GM12878 (cell line): ENCODE results near the gene CRTC2. TPM values are rescaled to one million over a fixed set of nuclear protein-coding genes. Genes with fewer than 3 reads are reported as not detected.

ENCODE experiments used
- ATAC-seq: fragments of 200-7000 bp; cut with Tn5 transposase; 3 replicates; pipeline ENCODE4 v1.9.1; 2020; ENCODE audit warnings: mild to moderate bottlenecking, moderate library complexity
- BruUV-seq: library from RNA; stranded (reverse); fragments of 400-500 nt; replicated peaks from 2 replicates; lab custom pipeline; 2021; lab: Mats Ljungman, UMichigan
- CTCF ChIA-PET: fragments of 300-600 bp; sonication (Branson Sonifier 250); formaldehyde crosslinking; extraction: SDS; loops from one replicate; lab custom pipeline; 2021; ENCODE audit warnings: inconsistent platforms; lab: Yijun Ruan, JAX
- POLR2A ChIA-PET: fragments of 350-600 bp; formaldehyde crosslinking; extraction: SDS; loops from one replicate; lab custom pipeline; 2021; ENCODE audit warnings: inconsistent platforms; lab: Charles Lee
- RAD21 ChIA-PET: fragments of 300-600 bp; sonication (Branson Sonifier 250); formaldehyde crosslinking; loops from one replicate; lab custom pipeline; 2023; ENCODE audit warnings: antibody characterized with exemption; ENCODE audit not compliant: unreplicated experiment; lab: Charles Lee
- SMC1A ChIA-PET: fragments of 300-600 bp; sonication (Branson Sonifier 250); formaldehyde crosslinking; loops from one replicate; lab custom pipeline; 2023; ENCODE audit not compliant: unreplicated experiment, uncharacterized antibody; lab: Charles Lee
- DNase-seq: peaks from one replicate; pipeline ENCODE4 v3.0.0-alpha.2; 2011; ENCODE audit warnings: low read depth, low spot score
- FAIRE-seq: peaks from 3 replicates; lab custom pipeline; 2011; peaks lifted over from hg19 to GRCh38; lab: Jason Lieb, UNC
- H2AFZ ChIP-seq: 2 replicates; pipeline ENCODE4 v1.6.0; 2011; ENCODE audit warnings: low read depth, low read length, control low read depth; ENCODE audit not compliant: control insufficient read depth
- H3K27ac ChIP-seq: 2 replicates; pipeline ENCODE4 v1.5.1; 2011; ENCODE audit warnings: control low read depth; ENCODE audit not compliant: control insufficient read depth, insufficient read depth
- H3K27me3 ChIP-seq, 2 experiments: replicated peaks in 1 of 2; 2 replicates each; pipeline versions ENCODE4 v1.6.0 to v1.6.1; 2011; ENCODE audit warnings: low read length in 1 of 2; ENCODE audit not compliant: control insufficient read depth in 2 of 2, insufficient read depth in 2 of 2
- H3K36me3 ChIP-seq, 2 experiments: 2 replicates each; pipeline ENCODE4 v1.5.1; 2011; ENCODE audit warnings: low read length in 1 of 2; ENCODE audit not compliant: control insufficient read depth in 2 of 2, insufficient read depth in 2 of 2
- H3K4me1 ChIP-seq: 2 replicates; pipeline ENCODE4 v1.6.1; 2011; ENCODE audit warnings: mild to moderate bottlenecking, low read length, moderate library complexity, mixed read lengths; ENCODE audit not compliant: control insufficient read depth, insufficient read depth
- H3K4me2 ChIP-seq: 2 replicates; pipeline ENCODE4 v1.6.0; 2011; ENCODE audit warnings: control low read depth; ENCODE audit not compliant: control insufficient read depth, insufficient read depth
- H3K4me3 ChIP-seq: fragments of 200-600 bp; sonication (generic); 2 replicates; pipeline ENCODE4 v1.5.1; 2016
- H3K79me2 ChIP-seq: 2 replicates; pipeline ENCODE4 v1.6.0; 2011; ENCODE audit warnings: low read length; ENCODE audit not compliant: control insufficient read depth, insufficient read depth
- H3K9ac ChIP-seq: 2 replicates; pipeline ENCODE4 v1.8.0; 2011; ENCODE audit warnings: low read length, control low read depth, mixed read lengths; ENCODE audit not compliant: control insufficient read depth, insufficient read depth
- H3K9me3 ChIP-seq: replicated peaks from 3 replicates; pipeline ENCODE4 v1.5.1; 2011; ENCODE audit warnings: mild to moderate bottlenecking, low read length; ENCODE audit not compliant: control insufficient read depth, insufficient read depth
- H4K20me1 ChIP-seq: 2 replicates; pipeline ENCODE4 v1.6.0; 2011; ENCODE audit not compliant: control insufficient read depth, insufficient read depth
- CBX5 ChIP-seq: sonication (generic); IDR thresholded peaks from 2 replicates; pipeline ENCODE4 v1.6.1; 2016; ENCODE audit warnings: low read depth, moderate library complexity, mild to moderate bottlenecking, inconsistent platforms
- TCF12 ChIP-seq: IDR thresholded peaks from 2 replicates; pipeline ENCODE4 v1.6.1; 2011; ENCODE audit warnings: low read depth, mild to moderate bottlenecking, low read length
- ZBTB33 ChIP-seq: fragments of 450-650 bp; IDR thresholded peaks from 2 replicates; pipeline ENCODE4 v1.6.1; 2017; ENCODE audit warnings: mild to moderate bottlenecking
- ZBTB4 ChIP-seq: fragments of 450-650 bp; formaldehyde crosslinking; IDR thresholded peaks from 2 replicates; pipeline ENCODE4 v1.4.0; 2022; ENCODE audit warnings: mild to moderate bottlenecking, moderate library complexity
- WGBS: methylation state at CpG from one replicate; pipeline ENCODE4 v1.1.6; 2016; ENCODE audit warnings: low lambda C conversion rate; ENCODE audit not compliant: insufficient replicate concordance, insufficient coverage; ENCODE audit errors: missing lambda C conversion rate; 5-methylcytosine and 5-hydroxymethylcytosine counted together
- in situ Hi-C: fragments of 300-500 bp; cut with MboI; formaldehyde crosslinking; loops from 9 replicates; pipeline ENCODE4 v1.14.3; 2018; ENCODE audit warnings: mixed read lengths
- intact Hi-C: fragments of 100-400 bp; cut with micrococcal nuclease; formaldehyde crosslinking; loops from one replicate; pipeline ENCODE4 v1.14.2; 2022; ENCODE audit not compliant: unreplicated experiment
- polyA plus RNA-seq, 11 experiments: library from polyadenylated mRNA; depleted of rRNA in 4 of 11; unstranded in 6 of 11; stranded (reverse) in 5 of 11; fragments of >200 nt; fragmentation: Nextera tagmentation in 4 of 11; fragmentation: Illumina TruSeq in 1 of 11; extraction: Ambion mirVana in 4 of 11; extraction: Trizol in 1 of 11; gene quantifications; 1 replicate in 1 of 11; 2 replicates in 10 of 11; pipeline versions ENCODE4 v1.2.1 to v1.2.3, GENCODE V29; 2011 to 2016; ENCODE audit warnings: inconsistent platforms in 2 of 11, missing spikeins in 2 of 11, low read depth in 1 of 11
- total RNA-seq, 4 experiments: library from RNA; depleted of rRNA in 3 of 4; stranded (reverse); fragments of >200 nt in 3 of 4; fragmentation: Illumina TruSeq in 1 of 4; extraction: Trizol in 1 of 4; gene quantifications; 2 replicates each; pipeline versions ENCODE4 v1.2.1 to v1.2.3, GENCODE V29; 2013 to 2021
- TF ChIP-seq, protein P1 (sequence below): fragments of 450-650 bp; IDR thresholded peaks from 2 replicates; pipeline ENCODE4 v1.6.1; 2017; ENCODE audit warnings: mild to moderate bottlenecking, low read depth, inconsistent platforms; ENCODE audit not compliant: poor library complexity, severe bottlenecking

CRTC2 gene
- total and polyA plus RNA-seq, 10 of the 15 experiments (the other 5 are each of a cell fraction or from before 2014, with no cell fraction given) = 5.1 to 57.9 (median 32.7) TPM

DNA sequence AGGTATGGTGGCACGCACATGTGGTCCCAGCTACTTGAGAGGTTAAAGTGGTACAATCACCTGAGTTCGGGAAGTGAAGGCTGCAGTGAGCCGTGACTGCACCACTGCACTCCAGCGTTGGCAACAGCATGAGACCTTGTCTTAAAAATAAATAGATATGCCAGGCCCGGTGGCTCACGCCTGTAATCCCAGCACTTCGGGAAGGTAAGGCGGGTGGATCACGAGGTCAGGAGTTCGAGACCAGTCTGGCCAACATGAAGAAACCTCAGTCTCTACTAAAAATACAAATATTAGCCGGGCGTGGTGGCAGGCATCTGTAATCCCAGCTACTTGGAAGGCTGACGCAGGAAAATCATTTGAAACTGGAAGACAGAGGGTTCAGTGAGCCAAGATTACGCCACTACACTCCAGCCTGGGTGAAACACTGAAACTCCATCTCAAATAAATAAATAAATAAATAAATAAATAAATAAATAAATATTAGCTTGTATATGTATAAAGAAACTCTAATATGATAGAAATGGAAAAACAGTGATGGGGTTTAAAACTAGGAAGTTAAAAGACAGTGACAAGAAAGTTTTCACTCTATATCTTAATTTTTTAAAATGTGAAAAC is 54.5 kb downstream of the CRTC2 start:
- H3K9ac ChIP-seq = no peak overlapping the region
- TF ChIP-seq CBX5 = no peak
- TF ChIP-seq ZBTB33 = no peak
- TF ChIP-seq TCF12 = no peak
- TF ChIP-seq ZBTB4 (CRISPR knock-in tag) = no peak
- TF ChIP-seq, protein P1, sequence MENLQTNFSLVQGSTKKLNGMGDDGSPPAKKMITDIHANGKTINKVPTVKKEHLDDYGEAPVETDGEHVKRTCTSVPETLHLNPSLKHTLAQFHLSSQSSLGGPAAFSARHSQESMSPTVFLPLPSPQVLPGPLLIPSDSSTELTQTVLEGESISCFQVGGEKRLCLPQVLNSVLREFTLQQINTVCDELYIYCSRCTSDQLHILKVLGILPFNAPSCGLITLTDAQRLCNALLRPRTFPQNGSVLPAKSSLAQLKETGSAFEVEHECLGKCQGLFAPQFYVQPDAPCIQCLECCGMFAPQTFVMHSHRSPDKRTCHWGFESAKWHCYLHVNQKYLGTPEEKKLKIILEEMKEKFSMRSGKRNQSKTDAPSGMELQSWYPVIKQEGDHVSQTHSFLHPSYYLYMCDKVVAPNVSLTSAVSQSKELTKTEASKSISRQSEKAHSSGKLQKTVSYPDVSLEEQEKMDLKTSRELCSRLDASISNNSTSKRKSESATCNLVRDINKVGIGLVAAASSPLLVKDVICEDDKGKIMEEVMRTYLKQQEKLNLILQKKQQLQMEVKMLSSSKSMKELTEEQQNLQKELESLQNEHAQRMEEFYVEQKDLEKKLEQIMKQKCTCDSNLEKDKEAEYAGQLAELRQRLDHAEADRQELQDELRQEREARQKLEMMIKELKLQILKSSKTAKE = no peak
- no peak overlapping the region for H3K27ac ChIP-seq
- H3K4me3 ChIP-seq = no peak overlapping the region
- H2AFZ ChIP-seq = no peak overlapping the region
- H3K79me2 ChIP-seq = peaks cover 79% of the 10 kb centered on the region
- ATAC-seq (no peak), DNase-seq (no peak), FAIRE-seq (no peak)
- no peaks in the 10 kb centered on the region; the same call in 1 of the 3 replicates for H3K9me3 ChIP-seq
- SMC1A ChIA-PET = interaction anchor here (0.6 to 1.3 kb wide), 3 partner anchors 9 to 62 kb away, joined by 3 to 5 read pairs (median 3); no protein-coding TSS in a partner anchor
- peaks cover 5% of the 10 kb centered on the region; the same call in 1 of the 2 replicates for H3K4me1 ChIP-seq
- no peak overlapping the region for H3K4me2 ChIP-seq
- no peaks in the 10 kb centered on the region for H4K20me1 ChIP-seq
- H3K27me3 ChIP-seq = no peaks in the 10 kb centered on the region
- POLR2A ChIA-PET = interaction anchor here (0.6 kb wide), 1 partner anchor 26 kb away, joined by 3 read pairs; no protein-coding TSS in a partner anchor
- WGBS = 88% methylated on average over 14 of the region's 14 CpGs
- intact Hi-C loops (no loop called here), in situ Hi-C loops (no loop called here)
- BruUV-seq = no TSS peak
- RAD21 ChIA-PET = interaction anchor here (1.4 kb wide), 1 partner anchor 15 kb away, joined by 3 read pairs; no protein-coding TSS in a partner anchor
- CTCF ChIA-PET = interaction anchor here (1.5 kb wide), 1 partner anchor 15 kb away, joined by 5 read pairs; no protein-coding TSS in a partner anchor
- peaks cover 2 to 10% of the 10 kb centered on the region in 2 experiments for H3K36me3 ChIP-seq
